ENCODE results near the gene HYOU1. TPM values are rescaled to one million over a fixed set of nuclear protein-coding genes. Genes with fewer than 3 reads are reported as not detected.
A peak's percentile ranks its signal among the peaks of the same experiment; 100 is the strongest.
"Not testable (repeated sequence)": the region's sequence is repeated elsewhere in the genome, so short reads cannot be mapped to it uniquely, and the experiment has no call there.

HYOU1 gene
- total RNA-seq, 1 donor: 68.4 TPM

GRCh38 chr11:119046489-119046888 is 10.5 kb downstream of the HYOU1 start:
- DNase-seq (ENCODE audit: low read depth in 2 of 3, low spot score in 2 of 3): no peak

DNA sequence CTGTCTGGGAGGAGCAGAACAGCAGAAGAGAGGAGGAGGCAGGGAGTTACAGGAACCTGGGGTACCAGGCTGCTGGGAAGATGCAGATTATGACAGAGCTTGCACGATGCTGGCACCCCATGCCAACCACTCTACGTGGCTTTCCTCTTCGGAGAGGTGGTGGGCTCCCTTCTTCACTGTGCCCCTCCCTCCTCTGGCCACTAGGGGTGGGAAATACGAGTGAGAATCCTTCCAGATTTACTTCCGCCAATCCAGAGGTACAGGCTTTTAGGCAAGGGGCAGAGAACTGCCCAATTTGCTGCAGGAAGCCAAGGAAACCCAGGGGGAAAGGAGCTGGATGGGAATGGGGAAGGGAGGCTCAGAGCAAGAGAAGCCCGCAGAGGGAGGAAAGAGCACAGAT is 12.3 kb downstream of the HYOU1 start:
- DNase-seq (ENCODE audit: low read depth in 2 of 3, low spot score in 2 of 3): no peak

DNA sequence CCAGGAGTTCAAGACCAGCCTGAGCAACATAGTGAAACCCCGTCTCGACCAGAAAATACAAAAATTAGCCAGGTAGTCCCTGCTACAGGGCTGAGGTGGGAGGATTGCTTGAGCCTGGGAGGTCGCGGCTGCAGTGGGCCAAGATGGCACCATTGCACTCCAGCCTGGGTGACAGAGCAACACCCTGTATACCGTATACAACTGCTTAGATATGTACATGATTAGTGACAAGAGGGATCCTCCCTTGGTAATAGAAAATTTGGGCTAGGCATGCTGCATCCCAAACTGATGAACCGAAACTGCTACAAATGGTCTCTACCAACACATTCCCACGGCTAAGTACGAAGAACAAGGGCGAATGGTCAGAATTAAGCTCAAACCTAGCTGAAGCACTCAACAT is 14.1 kb downstream of the HYOU1 start:
- no peak for DNase-seq (ENCODE audit: low read depth in 2 of 3, low spot score in 2 of 3)

DNA sequence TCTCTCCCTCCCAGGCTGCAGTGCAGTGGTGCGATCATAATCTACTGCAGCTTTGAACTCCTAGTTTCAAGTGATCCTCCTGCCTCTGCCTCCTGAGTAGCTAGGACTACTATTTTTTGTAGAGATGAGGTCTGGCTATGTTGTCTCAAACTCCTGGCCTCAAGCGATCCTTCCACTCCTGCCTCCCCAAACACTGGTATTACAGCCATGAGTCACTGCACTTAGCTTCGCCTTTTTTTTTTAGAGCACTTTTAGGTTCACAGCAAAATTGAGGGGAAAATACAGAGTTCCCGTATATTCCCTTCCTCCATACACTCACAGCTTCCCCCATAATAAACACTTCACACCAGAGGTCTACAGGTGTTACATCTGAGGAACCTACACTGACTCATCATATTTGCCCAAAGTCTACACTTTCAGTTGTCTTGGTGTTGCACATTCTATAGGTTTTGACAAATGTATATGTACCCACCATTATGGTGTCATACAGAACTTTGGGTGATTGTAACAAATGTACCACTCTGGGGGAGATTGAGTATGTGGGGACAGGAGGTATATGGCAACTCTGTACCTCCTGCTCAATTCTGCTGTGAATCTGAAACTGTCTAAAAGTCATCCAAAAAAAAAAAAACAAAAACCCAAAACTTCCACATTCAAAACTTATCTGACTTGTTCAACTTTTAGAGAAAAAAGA is 15.0 kb downstream of the HYOU1 start:
- no peak for DNase-seq (ENCODE audit: low read depth in 2 of 3, low spot score in 2 of 3)

DNA sequence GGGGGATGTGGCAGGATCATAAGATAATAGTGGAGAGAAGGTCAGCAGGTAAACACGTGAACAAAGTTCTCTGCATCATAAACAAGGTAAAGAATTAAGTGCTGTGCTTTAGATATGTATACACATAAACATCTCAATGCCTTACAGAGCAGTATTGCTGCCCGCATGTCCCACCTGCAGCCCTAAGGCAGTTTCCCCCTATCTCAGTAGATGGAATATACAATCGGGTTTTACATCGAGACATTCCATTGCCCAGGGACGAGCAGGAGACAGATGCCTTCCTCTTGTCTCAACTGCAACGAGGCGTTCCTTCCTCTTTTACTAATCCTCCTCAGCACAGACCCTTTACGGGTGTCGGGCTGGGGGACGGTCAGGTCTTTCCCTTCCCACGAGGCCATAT is 17.5 kb downstream of the HYOU1 start:
- DNase-seq (ENCODE audit: low read depth in 2 of 3, low spot score in 2 of 3): not testable (repeated sequence)

- no peak for DNase-seq (ENCODE audit: low read depth in 2 of 3, low spot score in 2 of 3)
Measured at GRCh38 chr11:119038884-119039283, 18.1 kb downstream of the HYOU1 start.

GRCh38 chr11:119034813-119035212 is 22.2 kb downstream of the HYOU1 start:
- no peak for DNase-seq (ENCODE audit: low read depth in 2 of 3, low spot score in 2 of 3)

- not testable (repeated sequence) for DNase-seq (ENCODE audit: low read depth in 2 of 3, low spot score in 2 of 3)
Measured at GRCh38 chr11:119033421-119033820, 23.6 kb downstream of the HYOU1 start.

GRCh38 chr11:119031912-119032280 is 25.1 kb downstream of the HYOU1 start:
- DNase-seq (ENCODE audit: low read depth in 2 of 3, low spot score in 2 of 3): no peak

GRCh38 chr11:119030329-119031047 is 26.5 kb downstream of the HYOU1 start, which contains the start of gene SLC37A4:
Gene SLC37A4 (minus strand): TSS chr11:119030877.
- peak; percentile 95 to 98 (median 98) for DNase-seq (ENCODE audit: low read depth in 2 of 3, low spot score in 2 of 3)

DNA sequence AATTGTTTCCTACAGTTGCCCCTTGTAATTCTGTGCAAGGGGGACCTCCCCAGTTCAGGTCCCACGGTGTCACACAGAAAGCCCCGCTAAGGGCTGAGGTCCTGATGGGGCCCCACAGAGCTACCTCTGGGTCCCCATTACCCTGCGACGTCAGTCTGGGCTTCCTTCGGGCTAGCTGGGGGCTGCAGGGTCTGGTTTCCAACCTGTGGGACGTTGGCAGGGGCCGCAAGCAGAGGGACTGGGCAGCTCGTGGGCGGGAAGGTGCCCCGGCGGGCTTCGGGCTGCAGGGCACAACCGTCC is 27.0 kb downstream of the HYOU1 start:
- DNase-seq (ENCODE audit: low read depth in 2 of 3, low spot score in 2 of 3): no peak

- no peak for DNase-seq (ENCODE audit: low read depth in 2 of 3, low spot score in 2 of 3)
Measured at GRCh38 chr11:119029340-119030028, 27.5 kb downstream of the HYOU1 start.

GRCh38 chr11:119029069-119029339 is 28.0 kb downstream of the HYOU1 start:
- DNase-seq (ENCODE audit: low read depth in 2 of 3, low spot score in 2 of 3): no peak

DNA sequence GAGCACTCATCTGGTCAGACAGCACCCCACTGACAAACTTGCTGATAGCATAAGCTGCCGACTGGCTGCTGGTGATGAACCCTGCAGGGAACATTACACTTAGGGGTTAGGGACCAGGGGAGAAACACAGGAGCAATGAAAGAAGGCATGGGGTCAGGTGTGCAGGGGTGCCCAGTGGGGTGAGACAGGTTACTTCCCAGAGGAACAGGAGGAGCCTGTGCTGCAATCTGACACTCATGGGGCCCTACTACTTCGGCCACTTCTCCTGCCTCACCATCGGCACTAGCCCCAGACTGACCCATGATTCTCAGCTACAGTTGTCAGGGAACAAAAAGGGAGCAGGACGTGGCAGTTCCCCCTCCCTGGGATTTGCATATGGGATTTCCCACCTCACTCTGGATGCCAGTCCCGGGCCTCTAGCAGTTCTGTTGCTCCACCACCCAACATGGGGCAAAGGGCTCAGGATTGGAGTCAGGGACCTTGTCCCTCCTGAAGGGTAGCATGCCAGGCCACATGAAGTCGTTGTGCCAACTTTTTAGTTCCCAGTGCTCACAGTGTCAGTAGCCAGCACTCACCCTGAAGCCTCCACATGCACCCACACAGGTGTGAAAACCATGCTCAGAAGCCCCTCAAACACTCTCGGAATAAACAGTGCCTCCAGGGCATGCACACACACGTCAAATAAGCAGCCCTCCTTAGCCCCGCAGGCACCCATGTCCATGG is 28.5 kb downstream of the HYOU1 start:
- no peak for DNase-seq (ENCODE audit: low read depth in 2 of 3, low spot score in 2 of 3)

GRCh38 chr11:119027561-119028345 is 29.3 kb downstream of the HYOU1 start:
- DNase-seq (ENCODE audit: low read depth in 2 of 3, low spot score in 2 of 3): no peak

GRCh38 chr11:119026970-119027369 is 30.0 kb downstream of the HYOU1 start:
- no peak for DNase-seq (ENCODE audit: low read depth in 2 of 3, low spot score in 2 of 3)

DNA sequence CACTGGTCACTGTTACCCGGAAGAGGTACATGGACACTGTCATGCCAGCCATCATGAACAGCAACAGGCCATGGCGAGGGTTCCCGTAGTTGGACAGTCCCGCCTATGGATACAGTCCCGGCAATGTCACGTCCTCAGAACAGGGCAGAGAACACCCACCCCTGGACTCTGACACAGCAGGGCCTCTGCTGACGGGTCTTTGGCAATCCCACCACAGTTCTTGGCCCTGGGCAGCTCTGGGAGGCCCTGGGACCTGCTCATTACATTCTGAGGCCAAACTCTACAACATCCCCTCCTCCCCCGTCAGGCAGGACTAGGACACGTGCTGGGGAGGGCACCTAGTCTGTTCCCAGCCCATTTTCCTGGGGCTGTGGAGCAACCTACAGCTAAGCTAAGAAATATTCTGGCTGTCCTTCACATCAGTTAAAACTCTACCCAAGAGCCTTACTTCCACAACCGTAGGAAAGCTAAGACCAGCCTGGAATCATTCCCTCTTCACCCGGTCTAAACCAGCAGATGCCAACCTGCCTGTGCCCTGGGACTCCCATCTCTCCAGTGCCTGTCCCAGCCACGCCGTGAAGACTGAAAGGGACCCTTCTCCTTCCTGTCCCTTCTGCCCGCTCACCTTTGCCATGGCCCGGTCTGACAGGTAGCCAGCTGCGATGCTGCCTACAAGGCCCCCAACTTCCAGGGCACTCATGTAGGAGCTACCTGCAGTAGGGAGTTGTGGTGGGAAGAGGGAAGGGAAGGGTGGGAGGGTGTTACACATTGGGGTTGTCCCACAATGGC is 30.8 kb downstream of the HYOU1 start:
- DNase-seq (ENCODE audit: low read depth in 2 of 3, low spot score in 2 of 3): no peak

DNA sequence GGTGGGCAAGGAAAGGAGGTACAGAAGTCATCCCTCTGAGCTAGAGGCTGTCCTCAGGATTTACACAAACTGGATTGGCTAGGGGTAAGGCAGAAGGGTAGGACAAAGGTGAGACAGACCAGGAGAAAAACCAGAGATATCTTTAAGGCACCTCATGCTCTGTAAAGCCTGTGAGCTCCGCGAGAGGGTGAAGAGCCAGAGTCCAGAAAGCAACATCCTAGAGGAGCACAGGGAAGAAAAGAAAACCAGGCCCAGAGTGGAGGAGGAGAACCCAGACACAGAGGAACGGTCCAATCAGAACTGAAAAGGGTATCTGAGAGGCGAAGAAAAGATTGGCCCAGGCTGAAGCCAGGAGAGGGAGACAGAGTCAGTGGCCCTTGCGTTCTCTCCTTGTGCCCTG is 31.5 kb downstream of the HYOU1 start:
- DNase-seq (ENCODE audit: low read depth in 2 of 3, low spot score in 2 of 3): no peak

GRCh38 chr11:119025099-119025473 is 31.9 kb downstream of the HYOU1 start:
- no peak for DNase-seq (ENCODE audit: low read depth in 2 of 3, low spot score in 2 of 3)
